ENCODE data around the gene SMCP.
A peak's percentile ranks its signal among the peaks of the same experiment; 100 is the strongest.

SMCP gene

GRCh38 chr1:152861374-152861773, 16.7 kb upstream of the SMCP start:
- TF ChIP-seq CTCF (conservative IDR thresholded peaks at IDR 0.05; ENCODE audit: low read length), result no peak
- no peak for DNase-seq (ENCODE audit: low read depth)
- no peak overlapping the region for H3K4me3 ChIP-seq (ENCODE audit: low read length)

- DNase-seq (ENCODE audit: low read depth), result no peak
- H3K4me3 ChIP-seq (ENCODE audit: low read length), result no peak overlapping the region
- TF ChIP-seq CTCF (conservative IDR thresholded peaks at IDR 0.05; ENCODE audit: low read length), result no peak
Observed at GRCh38 chr1:152864443-152864842, 13.7 kb upstream of the SMCP start.

GRCh38 chr1:152866321-152866720, 11.8 kb upstream of the SMCP start:
- no peak overlapping the region for H3K4me3 ChIP-seq (ENCODE audit: low read length)
- DNase-seq (ENCODE audit: low read depth), result no peak
- TF ChIP-seq CTCF (conservative IDR thresholded peaks at IDR 0.05; ENCODE audit: low read length), result no peak

GRCh38 chr1:152869808-152870419, 8.2 kb upstream of the SMCP start:
- peak; percentile 89 for TF ChIP-seq CTCF (conservative IDR thresholded peaks at IDR 0.05; ENCODE audit: low read length)
- DNase-seq (ENCODE audit: low read depth), result peak; percentile 63
- H3K4me3 ChIP-seq (ENCODE audit: low read length), result no peak overlapping the region

GRCh38 chr1:152870831-152871730, 7.0 kb upstream of the SMCP start:
- peak; percentile 41 for DNase-seq (ENCODE audit: low read depth)
- no peak overlapping the region for H3K4me3 ChIP-seq (ENCODE audit: low read length)
- TF ChIP-seq CTCF (conservative IDR thresholded peaks at IDR 0.05; ENCODE audit: low read length), result peak; percentile 64

- no peak for TF ChIP-seq CTCF (conservative IDR thresholded peaks at IDR 0.05; ENCODE audit: low read length)
- H3K4me3 ChIP-seq (ENCODE audit: low read length), result no peak overlapping the region
- no peak for DNase-seq (ENCODE audit: low read depth)
Observed at GRCh38 chr1:152871731-152872126, 6.4 kb upstream of the SMCP start.

- no peak for TF ChIP-seq CTCF (conservative IDR thresholded peaks at IDR 0.05; ENCODE audit: low read length)
- no peak overlapping the region for H3K4me3 ChIP-seq (ENCODE audit: low read length)
Observed at GRCh38 chr1:152873495-152873894, 4.6 kb upstream of the SMCP start.

More at GRCh38 chr1:152873495-152873894, 4.6 kb upstream of the SMCP start:
- peak; percentile 5 for DNase-seq (ENCODE audit: low read depth)
